Stimulated activated CD8-positive, alpha-beta memory T cell treated with anti-CD3 and anti-CD28 coated beads, Interleukin-2, amount 100 ng/mL, for 1 hour (primary cell): ENCODE results near the gene MROH7.
A peak's percentile ranks its signal among the peaks of the same experiment; 100 is the strongest.

Experiments used
- DNase-seq, 2 donors: peaks; one replicate each; pipeline ENCODE4 v3.0.0-alpha.2; 2020; ENCODE audit warnings: low read depth in 2 of 2

The MROH7 gene

DNA sequence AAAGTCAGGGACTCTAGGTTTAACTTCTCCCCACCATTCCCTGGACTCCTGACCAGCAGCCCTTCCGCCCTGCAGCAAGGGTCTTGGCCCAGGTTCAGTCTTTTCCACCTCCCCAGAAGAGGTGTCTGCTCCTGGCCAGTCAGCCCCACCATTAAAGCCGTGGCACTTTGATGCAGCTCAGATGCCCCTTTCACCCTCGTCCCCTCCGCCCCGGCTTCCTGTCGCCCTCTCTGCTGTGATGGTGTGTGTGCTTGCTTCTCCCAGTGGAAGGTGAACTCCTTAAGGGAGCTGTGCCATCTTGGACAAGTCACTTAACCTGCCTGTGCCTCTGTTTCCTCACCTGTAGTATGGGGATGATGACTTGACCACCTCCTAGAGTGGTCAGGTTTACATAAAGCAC is 56.3 kb downstream of the MROH7 start:
- DNase-seq: no peak

DNA sequence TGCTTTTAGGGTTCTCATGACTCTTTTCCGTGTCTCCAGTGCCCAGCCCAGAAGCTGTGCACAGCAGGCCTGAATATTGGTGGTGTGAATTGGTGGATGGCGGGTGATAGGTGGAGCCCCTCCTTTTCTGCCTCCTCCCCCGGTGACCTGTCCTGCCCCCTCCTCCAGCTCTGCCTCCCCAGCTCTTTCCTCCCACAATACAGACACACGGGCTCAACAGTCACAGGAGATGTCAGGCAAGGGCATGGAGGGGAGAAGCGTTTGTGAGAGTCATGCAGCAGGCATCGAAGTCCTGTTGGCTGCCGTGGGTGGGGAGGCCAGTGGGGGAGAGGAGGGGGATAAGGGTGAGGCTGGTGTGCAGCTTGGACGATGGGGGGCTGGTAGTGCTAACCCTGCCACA is 56.8 kb downstream of the MROH7 start:
- DNase-seq: no peak

DNA sequence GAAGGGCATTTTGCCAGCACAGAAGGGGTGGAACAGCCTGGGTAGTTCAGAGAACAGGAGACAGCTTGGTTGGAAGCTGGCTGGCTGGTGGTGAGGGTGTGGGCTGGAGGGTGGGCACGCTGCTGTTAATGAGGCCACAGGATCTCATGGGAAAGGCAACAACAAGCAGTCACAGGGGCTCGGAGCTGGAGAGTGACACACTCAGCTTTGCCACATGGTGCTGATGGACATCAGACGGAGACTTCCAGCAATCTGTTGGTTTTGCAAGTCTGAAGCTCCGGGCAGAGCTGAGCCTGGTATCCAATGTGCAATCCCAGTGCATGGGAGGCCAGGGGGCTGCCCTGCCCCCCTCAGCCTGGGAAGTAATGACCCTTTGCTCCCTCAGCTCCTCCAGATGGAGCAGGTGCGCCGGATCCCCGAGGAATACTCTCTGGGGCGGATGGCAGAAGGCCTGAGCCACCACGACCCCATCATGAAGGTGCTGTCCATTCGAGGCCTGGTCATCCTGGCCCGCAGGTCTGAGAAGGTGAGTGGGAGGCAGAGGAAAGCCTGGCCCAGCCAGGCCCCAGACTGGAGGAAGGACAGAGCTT is 58.4 kb downstream of the MROH7 start:
- no peak for DNase-seq

DNA sequence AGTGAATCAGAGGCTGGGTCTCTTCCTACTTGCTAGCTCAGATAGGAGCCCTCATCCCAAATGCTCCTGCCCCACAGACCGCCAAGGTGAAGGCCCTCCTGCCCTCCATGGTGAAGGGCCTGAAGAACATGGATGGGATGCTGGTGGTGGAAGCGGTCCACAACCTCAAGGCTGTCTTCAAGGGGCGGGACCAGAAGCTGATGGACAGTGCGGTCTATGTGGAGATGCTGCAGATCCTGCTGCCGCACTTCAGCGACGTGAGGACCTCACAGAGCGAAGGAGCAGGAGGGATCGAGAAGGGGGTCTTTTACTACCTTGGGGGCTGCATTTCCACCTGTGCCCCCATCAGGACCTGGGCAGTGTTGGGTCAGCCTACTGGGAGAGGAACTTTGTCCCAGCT is 59.5 kb downstream of the MROH7 start:
- no peak for DNase-seq

DNA sequence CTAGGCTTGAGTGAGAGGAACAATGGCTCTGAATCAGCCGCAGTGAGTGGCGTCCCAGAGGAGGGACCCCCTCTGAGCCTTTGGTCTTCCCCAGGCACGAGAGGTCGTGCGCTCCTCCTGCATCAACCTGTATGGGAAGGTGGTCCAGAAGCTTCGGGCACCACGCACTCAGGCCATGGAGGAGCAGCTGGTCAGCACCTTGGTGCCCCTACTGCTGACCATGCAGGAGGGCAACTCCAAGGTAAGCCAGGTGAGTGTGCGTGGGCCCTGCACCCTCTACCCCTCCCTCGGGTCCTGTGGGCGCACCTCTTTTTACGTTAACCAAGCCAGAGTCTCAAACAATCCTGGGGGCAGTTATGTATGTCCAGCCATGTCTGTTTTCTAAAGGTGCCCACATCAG is 60.4 kb downstream of the MROH7 start:
- DNase-seq: no peak

DNA sequence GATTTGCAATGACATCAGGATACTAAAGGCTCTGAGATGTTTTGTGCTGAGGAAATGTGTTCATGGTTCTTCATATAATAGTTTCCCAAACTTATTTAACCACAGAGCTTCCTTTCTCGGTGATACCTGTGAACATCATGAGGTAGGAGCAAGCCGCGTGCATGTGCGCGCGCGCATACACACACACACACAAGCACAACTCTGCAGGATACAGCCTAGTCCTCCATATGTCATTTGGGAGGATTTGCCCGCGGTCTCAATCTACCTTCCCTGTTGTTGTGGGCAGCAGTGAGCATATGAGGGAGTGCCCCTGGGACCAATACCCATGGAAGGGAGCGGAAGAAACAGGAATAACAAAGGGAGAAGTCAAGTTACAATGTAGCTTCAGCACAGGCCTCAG is 61.9 kb downstream of the MROH7 start:
- no peak for DNase-seq

DNA sequence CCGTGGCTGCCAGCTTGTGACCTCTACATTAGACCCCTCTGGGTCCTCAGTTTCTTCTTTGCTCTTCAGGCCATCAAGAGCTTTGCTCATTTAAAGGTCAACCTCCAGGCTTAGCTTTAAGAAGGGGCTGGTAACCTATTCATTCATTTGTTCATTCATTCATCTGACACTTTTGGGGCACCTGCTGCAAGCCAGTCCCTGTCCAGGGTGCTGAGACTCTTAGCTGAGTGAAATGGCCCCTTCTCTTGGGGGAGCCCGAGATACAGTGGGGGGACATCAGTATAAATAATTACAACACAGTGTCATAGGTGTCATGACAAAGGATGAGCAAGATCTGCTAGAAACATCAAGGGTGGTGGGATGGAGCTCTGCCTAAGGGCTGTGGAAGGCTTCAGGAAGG is 63.6 kb downstream of the MROH7 start:
- no peak for DNase-seq

DNA sequence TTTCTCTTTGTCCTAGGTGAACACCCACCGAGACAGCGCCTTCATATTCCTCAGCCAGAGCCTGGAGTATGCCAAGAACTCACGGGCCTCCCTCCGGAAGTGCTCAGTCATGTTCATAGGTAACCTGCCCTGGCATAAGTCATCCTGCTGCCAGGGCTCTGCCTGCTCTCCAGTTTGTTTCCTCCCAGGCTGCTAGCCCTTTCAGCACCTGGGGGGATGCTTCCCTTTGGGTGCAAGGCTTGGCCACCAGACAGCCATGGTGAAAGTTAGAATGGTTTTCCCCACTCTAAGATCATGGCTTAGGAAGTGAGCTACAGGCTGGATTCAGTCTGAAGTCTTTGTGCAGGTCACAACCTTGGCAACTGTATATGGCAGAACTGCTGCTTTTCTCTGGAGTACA is 64.8 kb downstream of the MROH7 start:
- no peak for DNase-seq

DNA sequence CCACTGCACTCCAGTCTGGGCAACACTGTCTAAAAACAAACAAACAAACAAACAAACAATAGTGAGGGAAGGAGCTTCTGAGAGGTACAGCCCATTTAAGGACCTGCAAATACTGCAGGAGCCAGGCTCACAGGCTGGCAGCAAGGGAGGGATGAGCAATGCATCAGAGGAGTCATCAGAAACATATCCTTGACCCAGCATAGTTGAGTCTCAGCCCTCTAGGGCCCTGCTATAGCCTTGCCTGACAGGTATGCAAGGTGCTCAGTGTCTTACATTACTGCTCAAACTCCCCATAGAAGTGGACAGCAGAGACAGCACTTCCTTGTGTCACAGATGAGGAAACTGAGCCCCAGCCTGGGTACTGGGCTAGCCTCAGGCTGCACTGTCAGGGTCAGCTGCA is 66.8 kb downstream of the MROH7 start:
- DNase-seq: no peak

DNA sequence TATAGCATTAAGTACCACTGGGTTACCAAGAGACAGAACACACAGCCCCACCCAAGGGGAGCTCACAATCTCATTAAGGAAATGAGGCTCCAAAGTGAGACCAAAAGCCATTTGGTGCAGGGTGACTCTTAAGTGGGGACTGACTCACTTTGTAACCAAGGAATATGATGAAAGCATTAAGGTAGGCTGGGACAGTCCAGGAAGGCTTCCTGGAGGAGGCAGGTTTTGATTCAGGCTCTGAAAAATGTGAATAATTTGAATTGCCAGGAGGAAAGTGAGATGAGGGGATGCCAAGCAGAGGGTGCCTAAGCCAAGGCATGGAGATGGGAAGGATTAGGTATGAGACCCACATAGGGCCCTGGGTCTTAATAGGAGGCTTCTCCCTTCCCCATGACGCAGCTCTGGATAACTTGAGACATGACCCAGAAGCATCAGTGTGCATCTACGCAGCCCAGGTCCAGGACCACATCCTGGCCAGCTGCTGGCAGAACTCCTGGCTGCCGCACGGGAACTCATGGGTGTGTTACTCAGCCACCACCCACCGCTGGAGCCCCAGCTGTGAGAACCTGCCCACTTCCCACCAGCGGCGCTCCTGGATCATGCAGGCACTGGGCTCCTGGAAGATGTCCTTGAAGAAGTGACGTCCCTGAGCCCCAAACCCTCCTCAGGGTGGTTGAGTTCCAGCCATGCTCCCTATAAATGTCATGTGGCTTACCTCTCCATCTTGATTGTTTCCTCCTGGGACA is 68.1 kb downstream of the MROH7 start:
- no peak for DNase-seq

DNA sequence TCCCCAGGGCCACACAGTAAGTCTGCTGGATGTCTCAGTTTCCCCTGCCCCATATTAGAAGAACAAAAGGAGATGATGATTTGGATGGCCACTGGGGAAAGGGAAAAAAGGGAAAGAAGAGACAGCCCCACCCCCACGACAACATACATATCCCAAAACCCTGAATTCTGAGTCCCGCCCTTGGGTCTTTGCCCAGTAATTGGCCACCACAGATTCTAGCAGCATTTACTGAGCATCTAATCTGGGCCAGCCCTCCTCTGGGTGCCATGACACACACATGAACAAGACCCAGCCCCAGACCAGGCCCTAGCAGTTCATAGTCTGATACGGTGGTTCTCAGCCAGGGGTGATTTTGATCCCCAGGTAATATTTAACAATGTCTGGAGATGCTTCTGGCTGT is 68.8 kb downstream of the MROH7 start:
- no peak for DNase-seq

DNA sequence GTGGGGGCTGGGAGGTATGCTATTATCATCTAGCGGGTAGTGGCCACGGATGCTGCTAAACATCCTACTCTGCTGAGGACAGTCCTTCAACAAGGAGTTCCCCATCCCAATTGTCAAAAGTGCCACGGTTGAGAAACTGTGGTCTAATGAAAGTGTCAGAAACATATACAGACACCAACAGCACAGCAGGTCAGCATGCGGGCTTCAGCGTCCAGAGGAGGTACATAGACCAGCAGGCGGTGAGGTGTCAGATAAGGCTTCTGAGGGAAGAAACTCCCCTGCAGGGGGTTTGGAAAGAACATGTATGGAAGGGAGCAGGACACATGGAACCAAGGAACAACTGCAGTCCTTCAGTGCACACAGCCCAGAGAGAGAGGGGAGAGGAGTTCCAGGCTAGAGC is 69.3 kb downstream of the MROH7 start:
- DNase-seq: no peak

DNA sequence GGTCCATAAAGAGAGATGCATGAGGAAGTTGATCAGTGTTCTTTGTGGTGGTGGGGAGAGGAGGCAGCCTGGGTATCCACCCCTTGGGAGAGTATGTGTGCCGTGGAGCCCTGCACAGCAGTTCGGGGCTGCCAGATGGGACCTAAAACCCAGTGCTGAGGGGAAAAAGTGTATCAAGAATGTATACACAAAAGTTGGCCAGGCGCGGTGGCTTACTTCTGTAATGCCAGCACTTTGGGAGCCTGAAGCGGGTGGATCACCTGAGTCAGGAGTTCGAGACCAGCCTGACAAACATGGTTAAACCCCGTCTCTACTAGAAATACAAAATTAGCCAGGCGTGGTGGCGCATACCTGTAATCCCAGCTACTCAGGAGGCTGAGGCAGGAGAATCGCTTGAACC is 70.0 kb downstream of the MROH7 start:
- no peak for DNase-seq

DNA sequence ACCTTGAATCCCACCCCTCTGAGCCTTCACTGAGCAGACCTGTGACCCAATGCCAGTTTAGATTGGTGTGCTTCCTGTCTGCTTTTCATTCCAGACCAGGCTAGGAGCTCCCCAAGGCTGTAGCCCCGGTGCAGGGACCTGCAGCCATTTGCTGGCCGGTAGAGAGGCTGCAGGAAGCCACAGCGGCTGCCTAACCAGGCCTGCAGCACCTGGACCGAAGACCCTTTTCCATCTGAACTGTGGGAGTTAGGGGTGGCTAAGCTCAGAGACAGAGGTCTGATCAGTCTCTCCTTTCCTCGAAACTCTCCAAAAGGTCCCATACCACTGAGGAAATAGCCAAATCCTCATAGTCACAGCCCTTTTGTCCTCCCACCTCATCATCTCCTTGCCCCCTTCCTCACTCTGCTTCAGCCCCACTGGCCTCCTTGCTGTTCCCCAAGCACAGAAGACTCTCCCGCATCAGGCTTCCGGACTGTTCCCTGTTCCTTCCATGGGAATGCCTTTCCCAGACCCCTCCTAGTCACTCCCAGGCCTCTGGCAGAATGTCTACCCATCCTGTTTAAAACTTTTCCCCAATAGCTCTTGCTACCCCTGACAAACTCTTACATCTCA is 73.4 kb downstream of the MROH7 start:
- DNase-seq: no peak

DNA sequence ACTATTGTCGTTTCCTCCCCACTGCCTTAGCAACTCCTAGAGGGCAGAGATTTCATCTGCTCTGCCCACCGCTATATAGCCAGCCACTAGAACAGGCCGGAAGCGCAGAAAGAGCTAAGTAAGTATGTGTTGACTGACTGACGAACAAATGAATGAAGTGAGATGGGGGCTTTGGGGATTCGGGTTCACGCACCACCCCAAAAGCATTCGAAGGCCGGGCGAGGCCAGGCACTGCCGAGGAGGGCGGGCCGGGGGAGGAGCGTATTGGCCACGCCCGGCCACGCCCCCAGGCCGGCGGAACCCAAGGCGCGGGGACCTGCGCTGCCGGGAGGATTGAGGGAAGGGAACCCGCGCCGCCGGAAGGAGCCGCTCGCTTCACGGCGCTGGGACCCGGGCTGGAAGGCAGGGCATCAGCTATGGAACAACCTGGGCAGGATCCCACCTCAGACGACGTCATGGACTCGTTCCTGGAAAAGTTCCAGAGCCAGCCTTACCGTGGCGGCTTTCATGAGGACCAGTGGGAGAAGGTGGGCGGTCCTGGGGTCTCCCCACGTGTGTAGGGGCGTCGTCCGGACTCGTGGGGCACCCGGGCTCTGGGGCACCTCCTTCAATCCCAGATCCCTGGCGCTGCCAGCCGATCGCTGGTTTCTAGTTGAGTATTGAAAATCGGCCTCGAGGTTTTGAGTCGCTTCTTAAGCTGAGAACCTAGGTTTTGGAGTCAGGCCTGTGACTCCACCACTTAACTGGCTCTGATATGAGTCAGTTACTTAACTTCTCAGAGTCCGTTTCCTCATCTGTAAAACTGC is 74.1 kb downstream of the MROH7 start, which contains the start of gene TTC4:
Gene TTC4, plus strand, starts transcription at position 369 of the 806 bp plus-strand sequence. Its CDS starts 48 bp downstream, at position 417.
- peak; percentile 69 to 73 for DNase-seq

DNA sequence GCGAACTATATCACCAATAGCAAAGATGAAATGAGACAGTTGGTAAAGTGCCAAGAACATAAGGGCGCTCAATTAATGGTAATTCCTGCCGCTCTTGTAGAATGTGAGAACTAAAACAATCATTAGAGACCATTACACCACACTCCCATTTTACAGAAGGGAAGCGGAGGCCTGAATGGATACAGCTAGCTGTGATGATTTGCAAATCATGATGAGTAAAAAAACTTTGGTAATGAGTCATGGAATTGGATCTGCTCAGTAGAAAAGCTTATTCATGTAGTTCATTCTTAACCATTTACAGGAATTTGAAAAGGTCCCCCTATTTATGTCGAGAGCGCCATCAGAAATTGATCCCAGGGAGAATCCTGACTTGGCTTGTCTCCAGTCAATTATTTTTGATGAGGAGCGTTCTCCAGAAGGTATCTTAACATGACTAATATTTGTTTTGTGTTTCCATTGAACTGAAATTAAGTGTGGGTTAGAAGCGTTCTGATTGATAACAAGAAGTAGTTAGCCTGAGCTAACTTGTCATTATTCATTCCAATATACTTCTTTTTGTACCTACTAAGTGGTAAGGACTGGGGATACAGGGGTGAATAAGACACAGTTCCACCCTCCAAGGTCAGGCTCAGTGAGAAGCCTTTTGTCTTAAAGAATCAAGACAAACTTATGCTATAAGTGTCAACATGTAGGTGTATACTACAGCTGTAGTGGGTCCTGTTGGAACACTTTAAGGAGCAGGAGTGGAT is 74.9 kb downstream of the MROH7 start:
- DNase-seq: no peak

DNA sequence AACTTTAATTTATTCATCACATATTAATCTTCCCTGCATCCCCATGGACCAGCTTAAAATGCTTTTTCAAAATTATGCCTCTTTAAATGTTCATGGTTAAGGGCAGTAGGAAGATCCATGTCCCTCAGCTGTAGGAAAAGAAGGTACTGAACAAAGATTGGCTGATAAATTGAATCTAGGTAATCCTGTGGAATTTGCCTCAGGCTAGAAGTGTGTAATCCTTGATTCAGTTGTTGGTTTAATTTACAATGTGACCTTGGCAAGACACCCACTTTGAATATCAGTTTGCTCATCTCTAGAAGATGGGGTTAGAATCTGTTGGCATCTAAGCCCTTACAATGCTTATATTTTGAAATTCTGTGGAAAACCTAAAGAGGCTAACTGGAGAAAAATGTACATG is 80.1 kb downstream of the MROH7 start:
- DNase-seq: no peak

DNA sequence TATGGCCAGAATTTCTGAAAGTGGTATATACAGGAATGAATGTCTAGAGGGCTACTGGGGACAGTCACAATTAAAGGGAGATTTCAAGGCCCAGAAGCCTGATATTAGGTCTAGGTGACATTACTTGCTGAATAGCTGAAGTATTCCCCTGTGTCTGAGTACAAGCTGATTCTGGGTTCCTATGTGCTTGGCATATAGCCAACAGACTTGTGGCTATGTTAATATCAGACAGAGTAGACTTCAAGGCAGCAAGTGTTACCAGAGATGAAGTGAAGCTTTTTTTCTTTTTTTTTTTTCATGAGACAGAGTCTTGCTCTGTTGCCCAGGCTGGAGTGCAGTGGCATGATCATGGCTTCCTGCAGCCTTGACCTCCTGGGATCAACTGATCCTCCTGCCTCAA is 82.4 kb downstream of the MROH7 start:
- no peak for DNase-seq

DNA sequence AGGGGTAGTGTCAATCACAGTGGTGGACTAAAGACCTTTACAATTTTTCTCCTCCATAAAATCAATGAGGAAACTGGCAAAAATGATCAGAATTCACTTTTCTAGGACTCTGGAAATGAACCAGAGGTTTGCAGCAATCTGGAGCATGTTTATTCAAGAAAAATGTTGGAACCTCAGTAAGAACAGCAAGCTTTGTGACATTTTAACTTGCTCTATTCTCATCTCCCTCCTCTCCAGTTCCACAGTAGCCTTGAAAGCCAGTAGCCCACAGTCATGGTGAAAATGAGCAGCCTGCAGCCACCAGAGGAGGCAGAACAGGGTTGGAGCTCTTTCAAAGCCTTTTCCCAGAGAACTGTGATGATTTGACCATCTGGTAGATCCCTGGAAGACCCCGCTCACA is 83.2 kb downstream of the MROH7 start:
- no peak for DNase-seq

DNA sequence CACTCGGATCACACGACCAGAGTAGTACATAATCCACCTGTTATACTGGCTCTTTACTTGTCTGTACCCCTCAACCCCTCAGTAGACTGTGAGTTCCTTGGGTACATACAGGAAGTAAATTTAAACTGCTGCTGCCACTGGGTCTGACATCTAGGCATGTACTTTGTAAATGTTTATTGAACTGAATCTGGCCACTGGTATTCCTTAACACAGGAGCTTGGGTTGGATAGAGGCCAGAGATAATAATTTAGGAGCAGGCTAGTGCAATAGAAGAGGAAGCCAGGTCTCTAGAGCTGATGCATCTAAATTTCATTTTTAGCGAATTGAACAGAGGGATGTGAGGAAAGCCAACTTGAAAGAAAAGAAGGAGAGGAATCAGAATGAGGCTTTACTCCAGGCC is 86.4 kb downstream of the MROH7 start:
- DNase-seq: no peak

DNA sequence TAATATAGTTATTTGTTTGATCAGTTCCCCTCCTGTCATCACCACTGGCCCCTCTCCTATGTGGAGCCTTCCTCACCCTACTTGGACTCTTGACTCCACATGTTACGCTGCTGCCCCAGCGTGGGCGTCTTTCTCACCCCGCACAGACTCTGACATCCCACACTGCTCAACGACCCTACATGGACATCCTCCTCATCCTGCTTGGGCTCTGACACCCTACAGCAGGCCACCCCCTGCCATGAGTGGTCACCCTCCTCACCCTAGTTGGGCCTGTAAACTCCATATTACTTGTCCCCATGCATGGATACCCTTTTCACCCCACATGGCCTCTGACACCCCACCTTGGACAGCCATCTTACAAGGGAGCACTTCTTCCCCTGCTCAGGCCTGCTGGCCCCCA is 95.1 kb downstream of the MROH7 start:
- DNase-seq: no peak

DNA sequence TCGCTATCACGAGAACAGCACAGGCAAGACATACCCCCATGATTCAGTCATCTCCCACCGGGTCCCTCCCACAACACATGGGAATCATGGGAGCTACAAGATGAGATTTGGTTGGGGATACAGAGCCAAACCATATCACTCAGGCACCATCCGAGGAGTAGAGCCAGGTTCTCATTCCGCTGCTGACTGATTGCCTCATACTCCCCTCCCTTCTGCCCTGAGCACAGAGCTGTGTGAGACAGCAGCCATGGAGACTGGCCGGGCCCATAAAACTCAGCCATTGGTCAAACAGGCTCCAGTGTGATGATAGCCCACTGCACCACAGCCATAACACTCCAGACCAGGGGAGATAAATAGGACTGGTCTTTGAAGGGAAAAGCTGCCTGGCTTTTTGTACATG is 96.7 kb downstream of the MROH7 start:
- DNase-seq: no peak
